Suprapubic skin (tissue), 4 donors: ENCODE data around the gene MYO10.

Experiments used
- EP300 ChIP-seq: sonication (generic); formaldehyde crosslinking; IDR thresholded peaks from one replicate; pipeline ENCODE4 v1.6.1; 2017; ENCODE audit warnings: antibody characterized with exemption
- POLR2A ChIP-seq, 2 donors: fragments of 450-650 bp; IDR thresholded peaks; one replicate each; pipeline ENCODE4 v1.6.1; 2017; ENCODE audit warnings: antibody characterized with exemption in 2 of 2, mild to moderate bottlenecking in 2 of 2, moderate library complexity in 2 of 2
- POLR2AphosphoS5 ChIP-seq, 3 donors: sonication (generic); formaldehyde crosslinking; IDR thresholded peaks; one replicate each; pipeline ENCODE4 v1.6.1; 2017; ENCODE audit warnings: antibody characterized with exemption in 3 of 3
- TF ChIP-seq, protein P1 (sequence below), 2 donors: fragments of 200-600 bp in 1 of 2; fragments of 450-650 bp in 1 of 2; sonication (generic) in 1 of 2; IDR thresholded peaks; one replicate each; pipeline ENCODE4 v1.5.1; 2016 to 2019; ENCODE audit warnings: antibody characterized with exemption in 2 of 2, mild to moderate bottlenecking in 1 of 2, moderate library complexity in 1 of 2

DNA sequence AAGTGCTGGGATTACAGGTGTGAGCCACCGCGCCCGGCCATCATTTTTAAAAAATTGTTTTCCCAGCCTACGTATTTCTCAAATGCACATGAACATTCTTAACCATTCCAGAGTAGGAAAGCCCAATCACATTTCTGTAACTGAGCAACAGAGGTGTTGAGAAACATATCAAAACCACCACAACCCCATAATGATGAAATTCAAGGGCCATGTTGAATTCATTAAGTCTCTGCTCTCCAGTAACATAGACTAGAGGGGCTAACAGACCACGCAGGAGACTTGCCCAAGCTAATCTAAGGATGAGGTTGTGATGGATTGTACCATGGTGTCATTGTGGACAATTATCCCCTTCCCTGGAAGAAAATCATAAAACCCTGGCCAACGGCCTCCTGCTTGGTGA is 52.9 kb downstream of the MYO10 start:
- TF ChIP-seq, protein P1, sequence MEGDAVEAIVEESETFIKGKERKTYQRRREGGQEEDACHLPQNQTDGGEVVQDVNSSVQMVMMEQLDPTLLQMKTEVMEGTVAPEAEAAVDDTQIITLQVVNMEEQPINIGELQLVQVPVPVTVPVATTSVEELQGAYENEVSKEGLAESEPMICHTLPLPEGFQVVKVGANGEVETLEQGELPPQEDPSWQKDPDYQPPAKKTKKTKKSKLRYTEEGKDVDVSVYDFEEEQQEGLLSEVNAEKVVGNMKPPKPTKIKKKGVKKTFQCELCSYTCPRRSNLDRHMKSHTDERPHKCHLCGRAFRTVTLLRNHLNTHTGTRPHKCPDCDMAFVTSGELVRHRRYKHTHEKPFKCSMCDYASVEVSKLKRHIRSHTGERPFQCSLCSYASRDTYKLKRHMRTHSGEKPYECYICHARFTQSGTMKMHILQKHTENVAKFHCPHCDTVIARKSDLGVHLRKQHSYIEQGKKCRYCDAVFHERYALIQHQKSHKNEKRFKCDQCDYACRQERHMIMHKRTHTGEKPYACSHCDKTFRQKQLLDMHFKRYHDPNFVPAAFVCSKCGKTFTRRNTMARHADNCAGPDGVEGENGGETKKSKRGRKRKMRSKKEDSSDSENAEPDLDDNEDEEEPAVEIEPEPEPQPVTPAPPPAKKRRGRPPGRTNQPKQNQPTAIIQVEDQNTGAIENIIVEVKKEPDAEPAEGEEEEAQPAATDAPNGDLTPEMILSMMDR (IDR thresholded peaks at IDR 0.05), result no peak
- no peak for TF ChIP-seq POLR2A (IDR thresholded peaks at IDR 0.05)
- no peak for TF ChIP-seq POLR2AphosphoS5 (IDR thresholded peaks at IDR 0.05)
- TF ChIP-seq EP300, result no peak
